Breast epithelium (tissue), 3 donors: Measurements from ENCODE around the gene IKZF3.

ENCODE experiments used
- CTCF ChIP-seq, 3 donors: fragments of 450-650 bp; IDR thresholded peaks; one replicate each; pipeline ENCODE4 v1.5.1; 2016 to 2017; ENCODE audit warnings: antibody characterized with exemption in 3 of 3, mild to moderate bottlenecking in 3 of 3, moderate library complexity in 3 of 3
- POLR2AphosphoS5 ChIP-seq, 3 donors: sonication (generic); formaldehyde crosslinking; IDR thresholded peaks; one replicate each; pipeline ENCODE4 v1.6.1; 2017; ENCODE audit warnings: antibody characterized with exemption in 3 of 3

GRCh38 chr17:39750131-39751015 is 113.7 kb downstream of the IKZF3 start:
- TF ChIP-seq POLR2AphosphoS5 (IDR thresholded peaks at IDR 0.05) (no peak), CTCF (IDR thresholded peaks at IDR 0.05) (no peak)
